ENCODE data around the gene ATXN10. TPM values are rescaled to one million over a fixed set of nuclear protein-coding genes. Genes with fewer than 3 reads are reported as not detected.

The ATXN10 gene
- total and polyA plus RNA-seq, 10 of the 15 experiments (the other 5 are each of a cell fraction or from before 2014, with no cell fraction given), result 29.2 to 249 (median 146) TPM

DNA sequence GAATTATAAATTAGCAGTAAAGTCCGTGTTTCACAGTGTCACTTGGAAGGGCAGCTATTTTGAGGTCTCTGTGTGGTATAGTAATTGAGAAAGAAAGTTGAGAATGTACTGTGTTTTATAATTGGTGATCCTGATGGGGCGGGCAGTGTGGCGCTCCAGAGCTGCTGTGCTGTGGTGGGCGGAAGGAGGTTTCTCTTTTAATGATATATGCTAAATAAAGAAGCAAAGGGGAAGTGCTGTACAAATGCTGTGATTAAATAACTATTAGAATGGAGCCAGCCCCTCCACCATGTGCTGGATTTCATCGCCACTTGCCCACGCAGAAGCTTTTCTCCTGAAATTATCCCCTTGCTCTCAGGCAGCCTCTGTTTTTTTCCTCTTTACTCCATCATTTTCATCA, 24.6 kb downstream of the ATXN10 start:
- peak; percentile 95 for ATAC-seq
- Histone ChIP-seq H3K27me3 (replicated peaks in 1 of 2; ENCODE audit: control insufficient read depth in 2 of 2, insufficient read depth in 2 of 2, low read length in 1 of 2) (no peaks in the 10 kb centered on the region), H3K4me3 (no peak overlapping the region), H3K27ac (ENCODE audit: control insufficient read depth, insufficient read depth) (peak overlapping the region; percentile 56), H3K79me2 (ENCODE audit: control insufficient read depth, insufficient read depth, low read length) (peaks cover 9% of the 10 kb centered on the region), H4K20me1 (ENCODE audit: control insufficient read depth, insufficient read depth) (no peaks in the 10 kb centered on the region), H3K9me3 (replicated peaks; ENCODE audit: control insufficient read depth, insufficient read depth, low read length) (no peaks in the 10 kb centered on the region), H3K4me2 (ENCODE audit: control insufficient read depth, insufficient read depth) (peak overlapping the region; percentile 3; the same call in 1 of the 2 replicates), H3K9ac (ENCODE audit: control insufficient read depth, insufficient read depth, low read length) (no peak overlapping the region), H3K4me1 (ENCODE audit: control insufficient read depth, insufficient read depth, low read length) (peaks cover 8% of the 10 kb centered on the region; the same call in 1 of the 2 replicates), H3K36me3 (ENCODE audit: control insufficient read depth in 2 of 2, insufficient read depth in 2 of 2, low read length in 1 of 2) (peaks cover 5 to 22% of the 10 kb centered on the region in 2 experiments), H2AFZ (ENCODE audit: control insufficient read depth, low read depth, low read length) (no peak overlapping the region)
- 21% methylated on average over 6 of the region's 6 CpGs for WGBS (ENCODE audit: insufficient coverage, insufficient replicate concordance, low lambda C conversion rate, missing lambda C conversion rate)
- ChIA-PET SMC1A (ENCODE audit: uncharacterized antibody, unreplicated experiment) (interaction anchor here (0.5 to 1.8 kb wide), 7 partner anchors 9 to 168 kb away, joined by 3 to 9 read pairs (median 4); no protein-coding TSS in a partner anchor), RAD21 (ENCODE audit: unreplicated experiment) (interaction anchor here (0.6 to 1.7 kb wide), 6 partner anchors 13 to 51 kb away, joined by 3 to 6 read pairs (median 5); partner anchors contain the start of gene ATXN10), POLR2A (interaction anchor here (1.0 to 1.2 kb wide), 2 partner anchors 17 to 19 kb away, joined by 3 to 4 read pairs; no protein-coding TSS in a partner anchor), CTCF (interaction anchor here (1.0 to 1.2 kb wide), 2 partner anchors 23 to 32 kb away, joined by 3 to 4 read pairs; no protein-coding TSS in a partner anchor)
- no peak for DNase-seq (ENCODE audit: low read depth, low spot score)
- in situ Hi-C loops (cut with MboI) (no loop called here), intact Hi-C loops (cut with micrococcal nuclease; ENCODE audit: unreplicated experiment) (no loop called here)
- TSS peak; percentile 15 for BruUV-seq (replicated peaks)
- FAIRE-seq, result peak; percentile 18
- TF ChIP-seq, protein P1, sequence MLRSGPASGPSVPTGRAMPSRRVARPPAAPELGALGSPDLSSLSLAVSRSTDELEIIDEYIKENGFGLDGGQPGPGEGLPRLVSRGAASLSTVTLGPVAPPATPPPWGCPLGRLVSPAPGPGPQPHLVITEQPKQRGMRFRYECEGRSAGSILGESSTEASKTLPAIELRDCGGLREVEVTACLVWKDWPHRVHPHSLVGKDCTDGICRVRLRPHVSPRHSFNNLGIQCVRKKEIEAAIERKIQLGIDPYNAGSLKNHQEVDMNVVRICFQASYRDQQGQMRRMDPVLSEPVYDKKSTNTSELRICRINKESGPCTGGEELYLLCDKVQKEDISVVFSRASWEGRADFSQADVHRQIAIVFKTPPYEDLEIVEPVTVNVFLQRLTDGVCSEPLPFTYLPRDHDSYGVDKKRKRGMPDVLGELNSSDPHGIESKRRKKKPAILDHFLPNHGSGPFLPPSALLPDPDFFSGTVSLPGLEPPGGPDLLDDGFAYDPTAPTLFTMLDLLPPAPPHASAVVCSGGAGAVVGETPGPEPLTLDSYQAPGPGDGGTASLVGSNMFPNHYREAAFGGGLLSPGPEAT (IDR thresholded peaks at IDR 0.05; ENCODE audit: low read depth), result peak; percentile 45; the same call in 1 of the 2 replicates
- peak in 1 of 3 experiments; percentile 13; a peak in 1 of 6 replicates for TF ChIP-seq CTCF (IDR thresholded peaks at IDR 0.05 in 2 of 3, conservative IDR thresholded peaks at IDR 0.05 in 1 of 3; ENCODE audit: control insufficient read depth in 2 of 3, extremely low read depth in 1 of 3, insufficient read depth in 1 of 3, low read depth in 3 of 3, low read length in 3 of 3)
- no peak for TF ChIP-seq HSF1 (IDR thresholded peaks at IDR 0.05; ENCODE audit: low read depth, low read length)
- TF ChIP-seq BCL11A (IDR thresholded peaks at IDR 0.05; ENCODE audit: low read depth, low read length), result peak; percentile 64; the same call in 1 of the 2 replicates
- no peak for TF ChIP-seq PAX8 (IDR thresholded peaks at IDR 0.05)
- TF ChIP-seq CBX5 (IDR thresholded peaks at IDR 0.05; ENCODE audit: low read depth), result peak; percentile 36; the same call in 1 of the 2 replicates
- TF ChIP-seq, protein P2, sequence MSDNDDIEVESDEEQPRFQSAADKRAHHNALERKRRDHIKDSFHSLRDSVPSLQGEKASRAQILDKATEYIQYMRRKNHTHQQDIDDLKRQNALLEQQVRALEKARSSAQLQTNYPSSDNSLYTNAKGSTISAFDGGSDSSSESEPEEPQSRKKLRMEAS (IDR thresholded peaks at IDR 0.05; ENCODE audit: low read depth, low read length), result no peak
- TF ChIP-seq ZNF687 (IDR thresholded peaks at IDR 0.05), result peak; percentile 23; the same call in 1 of the 2 replicates
- TF ChIP-seq SMC3 (IDR thresholded peaks at IDR 0.05; ENCODE audit: borderline replicate concordance, low read length), result peak; percentile 27; the same call in 1 of the 2 replicates
- peak; percentile 89 for TF ChIP-seq MEF2A (IDR thresholded peaks at IDR 0.05; ENCODE audit: insufficient read depth, low read depth, low read length)
- TF ChIP-seq FOXM1 (IDR thresholded peaks at IDR 0.05; ENCODE audit: low read depth, low read length), result no peak
- no peak for TF ChIP-seq TCF7 (IDR thresholded peaks at IDR 0.05; ENCODE audit: borderline replicate concordance)
- 0 out of 4 replicates have a peak, but pooled peaks of 1 of the 2 experiments have one; percentile 26 for TF ChIP-seq BHLHE40 (IDR thresholded peaks at IDR 0.05; ENCODE audit: borderline replicate concordance in 1 of 2, low read depth in 2 of 2, low read length in 1 of 2)

Measured in GM12878 (cell line).